Ovary (tissue), 3 donors: ENCODE data around the gene FRYL.

Experiments used
- CTCF ChIP-seq, 3 donors: fragments of 450-650 bp in 2 of 3; fragments of 200-600 bp in 1 of 3; IDR thresholded peaks; one replicate each; pipeline versions ENCODE4 v1.5.1 to v1.8.0; 2016 to 2022; ENCODE audit warnings: antibody characterized with exemption in 3 of 3, mild to moderate bottlenecking in 1 of 3
- POLR2A ChIP-seq: fragments of 450-650 bp; IDR thresholded peaks from one replicate; pipeline ENCODE4 v1.6.1; 2017; ENCODE audit warnings: antibody characterized with exemption, mild to moderate bottlenecking, moderate library complexity
- donor health status: DM: no; HTN: no; CAD: no.

GRCh38 chr4:48661391-48661790 is 118.7 kb downstream of the FRYL start:
- TF ChIP-seq CTCF (IDR thresholded peaks at IDR 0.05) (no peak), POLR2A (no peak)
